HG03442 (cell line): Measurements from ENCODE around the gene ATXN10.

Source experiments
- ATAC-seq: cut with Tn5 transposase; IDR thresholded peaks from one replicate; pipeline ENCODE4 v1.9.1; 2021; ENCODE audit warnings: mild to moderate bottlenecking, moderate library complexity; ENCODE audit not compliant: unreplicated experiment

Gene ATXN10

GRCh38 chr22:45887202-45888131 is 215.8 kb downstream of the ATXN10 start:
- no peak for ATAC-seq

GRCh38 chr22:45888221-45889092 is 216.8 kb downstream of the ATXN10 start:
- ATAC-seq, result no peak

GRCh38 chr22:45889093-45889538 is 217.5 kb downstream of the ATXN10 start:
- no peak for ATAC-seq

- no peak for ATAC-seq
Observed at GRCh38 chr22:45889539-45890350, 218.1 kb downstream of the ATXN10 start.

- ATAC-seq, result no peak
Observed at GRCh38 chr22:45890351-45890635, 218.7 kb downstream of the ATXN10 start.

- ATAC-seq, result no peak
Observed at GRCh38 chr22:45891021-45891421, 219.4 kb downstream of the ATXN10 start.

GRCh38 chr22:45891471-45891995 is 219.9 kb downstream of the ATXN10 start:
- ATAC-seq, result no peak

GRCh38 chr22:45891996-45892621 is 220.5 kb downstream of the ATXN10 start:
- ATAC-seq, result no peak

- ATAC-seq, result no peak
Observed at GRCh38 chr22:45892681-45893461, 221.2 kb downstream of the ATXN10 start.

GRCh38 chr22:45893516-45893915 is 221.9 kb downstream of the ATXN10 start:
- ATAC-seq, result no peak
